Activated CD4-positive, alpha-beta T cell treated with anti-CD3 and anti-CD28 coated beads, Interleukin-2, amount 50 U/mL, for 48 hours (primary cell): Measurements from ENCODE around the gene CTSW.

ENCODE experiments used
- DNase-seq, 2 experiments: peaks; one replicate each; pipeline ENCODE4 v3.0.0-alpha.2; 2020

The CTSW gene

GRCh38 chr11:65906602-65907001, 27.0 kb downstream of the CTSW start:
- DNase-seq, result no peak

- no peak for DNase-seq
These were observed 28.2 kb downstream of the CTSW start for GRCh38 chr11:65907878-65908277.

- no peak for DNase-seq
These were observed 32.3 kb downstream of the CTSW start for GRCh38 chr11:65911682-65912568.

GRCh38 chr11:65912845-65913244, 33.2 kb downstream of the CTSW start:
- no peak for DNase-seq

GRCh38 chr11:65915101-65915820, 35.6 kb downstream of the CTSW start:
- no peak for DNase-seq

GRCh38 chr11:65915821-65916251, 36.2 kb downstream of the CTSW start:
- DNase-seq, result no peak

- no peak for DNase-seq
These were observed 36.8 kb downstream of the CTSW start for GRCh38 chr11:65916391-65916790.

GRCh38 chr11:65917077-65917433, 37.4 kb downstream of the CTSW start:
- DNase-seq, result no peak

GRCh38 chr11:65917434-65918210, 38.0 kb downstream of the CTSW start:
- DNase-seq, result no peak

- DNase-seq, result no peak
These were observed 38.8 kb downstream of the CTSW start, which contains the start of gene C11orf68 for GRCh38 chr11:65918211-65919140. Gene C11orf68 (minus strand): TSS chr11:65919062. CDS start chr11:65919031, 31 bp downstream.

- peak; percentile 98 to 99 for DNase-seq
These were observed 39.5 kb downstream of the CTSW start, which contains the start of gene DRAP1 for GRCh38 chr11:65919141-65919572. Gene DRAP1 (plus strand): TSS chr11:65919426. CDS start chr11:65919502, 76 bp downstream.

GRCh38 chr11:65919573-65920371, 40.1 kb downstream of the CTSW start:
- peak; percentile 66 to 68 for DNase-seq

- no peak for DNase-seq
These were observed 40.8 kb downstream of the CTSW start for GRCh38 chr11:65920372-65920802.

- no peak for DNase-seq
These were observed 41.5 kb downstream of the CTSW start for GRCh38 chr11:65921033-65921555.

GRCh38 chr11:65921876-65922275, 42.2 kb downstream of the CTSW start:
- no peak for DNase-seq

GRCh38 chr11:65922565-65922964, 42.9 kb downstream of the CTSW start:
- no peak for DNase-seq

GRCh38 chr11:65925397-65925796, 45.8 kb downstream of the CTSW start:
- DNase-seq, result no peak

- peak; percentile 71 to 77 for DNase-seq
These were observed 48.3 kb downstream of the CTSW start for GRCh38 chr11:65927904-65928397.

GRCh38 chr11:65928667-65929066, 49.0 kb downstream of the CTSW start:
- no peak for DNase-seq

GRCh38 chr11:65931773-65932557, 52.3 kb downstream of the CTSW start:
- DNase-seq, result no peak
